PC-3 (cell line): ENCODE measurements around the gene ROCK2. TPM values are rescaled to one million over a fixed set of nuclear protein-coding genes. Genes with fewer than 3 reads are reported as not detected.

Experiments used
- ATAC-seq: fragments of 200-7000 bp; cut with Tn5 transposase; 2 replicates; pipeline ENCODE4 v1.9.1; 2020; ENCODE audit warnings: mild to moderate bottlenecking, moderate library complexity
- BruUV-seq: library from RNA; stranded (reverse); fragments of 400-500 nt; replicated peaks from 2 replicates; lab custom pipeline; 2021; lab: Mats Ljungman, UMichigan
- CTCF ChIA-PET: fragments of 300-600 bp; sonication (Branson Sonifier 250); formaldehyde crosslinking; loops from one replicate; lab custom pipeline; 2022; ENCODE audit warnings: antibody characterized with exemption; lab: Charles Lee
- POLR2A ChIA-PET: fragments of 300-600 bp; sonication (Branson Sonifier 250); formaldehyde crosslinking; loops from one replicate; lab custom pipeline; 2022; ENCODE audit warnings: antibody characterized with exemption; ENCODE audit not compliant: unreplicated experiment; lab: Charles Lee
- DNase-seq: peaks from one replicate; pipeline ENCODE4 v3.0.0-alpha.2; 2015
- H2AFZ ChIP-seq: fragments of 300-600 bp; sonication (generic); 2 replicates; pipeline ENCODE4 v1.6.0; 2016; ENCODE audit warnings: antibody characterized with exemption, low read length
- H3F3A ChIP-seq: fragments of 300-600 bp; sonication (generic); one replicate; pipeline ENCODE4 v1.6.0; 2017; ENCODE audit warnings: antibody characterized with exemption, low read length, control low read depth, mild to moderate bottlenecking; ENCODE audit not compliant: unreplicated experiment
- H3K27ac ChIP-seq: fragments of 300-600 bp; sonication (generic); 2 replicates; pipeline ENCODE4 v1.5.1; 2016; ENCODE audit warnings: mild to moderate bottlenecking, low read length
- H3K27me3 ChIP-seq: fragments of 300-600 bp; sonication (generic); 2 replicates; pipeline ENCODE4 v1.6.1; 2016; ENCODE audit warnings: low read length, mixed read lengths
- H3K36me3 ChIP-seq: fragments of 300-600 bp; sonication (generic); 2 replicates; pipeline ENCODE4 v1.6.1; 2016; ENCODE audit warnings: low read depth, mixed run types, low read length, mixed read lengths
- H3K4me1 ChIP-seq: fragments of 300-600 bp; sonication (generic); 2 replicates; pipeline ENCODE4 v1.5.1; 2016; ENCODE audit warnings: low read length; ENCODE audit not compliant: insufficient read depth
- H3K4me2 ChIP-seq: fragments of 300-600 bp; sonication (generic); 2 replicates; pipeline ENCODE4 v1.6.0; 2016; ENCODE audit warnings: low read length
- H3K4me3 ChIP-seq: fragments of 300-600 bp; sonication (generic); 2 replicates; pipeline ENCODE4 v1.5.1; 2016; ENCODE audit warnings: mild to moderate bottlenecking, low read length, mixed read lengths
- H3K79me2 ChIP-seq: fragments of 300-600 bp; sonication (generic); 2 replicates; pipeline ENCODE4 v1.6.1; 2017; ENCODE audit warnings: low read length, mixed read lengths
- H3K9ac ChIP-seq: fragments of 300-600 bp; sonication (generic); 2 replicates; pipeline ENCODE4 v1.6.0; 2016; ENCODE audit warnings: mild to moderate bottlenecking, low read length
- H3K9me2 ChIP-seq: fragments of 300-600 bp; sonication (generic); replicated peaks from 2 replicates; pipeline ENCODE4 v1.6.1; 2016; ENCODE audit warnings: mixed run types, low read length, mixed read lengths
- H3K9me3 ChIP-seq: fragments of 300-600 bp; sonication (generic); 2 replicates; pipeline ENCODE4 v1.6.1; 2016; ENCODE audit warnings: low read length, mixed read lengths
- H4K20me1 ChIP-seq: fragments of 300-600 bp; sonication (generic); 2 replicates; pipeline ENCODE4 v1.6.1; 2016; ENCODE audit warnings: low read length, mixed read lengths
- CTCF ChIP-seq: fragments of 300-600 bp; sonication (generic); conservative IDR thresholded peaks from 2 replicates; pipeline ENCODE4 v1.5.1; 2017; ENCODE audit warnings: antibody characterized with exemption, low read depth, mild to moderate bottlenecking, low read length
- EZH2 ChIP-seq: fragments of 300-600 bp; sonication (generic); IDR thresholded peaks from one replicate; pipeline ENCODE4 v1.6.1; 2017; ENCODE audit warnings: antibody characterized with exemption, mild to moderate bottlenecking, low read length; ENCODE audit not compliant: unreplicated experiment
- EZH2phosphoT487 ChIP-seq: fragments of 300-600 bp; sonication (generic); IDR thresholded peaks from 2 replicates; pipeline ENCODE4 v1.6.1; 2018; ENCODE audit warnings: mild to moderate bottlenecking, antibody characterized with exemption, low read length, borderline replicate concordance
- intact Hi-C: fragments of 100-400 bp; cut with micrococcal nuclease; formaldehyde crosslinking; loops from 2 replicates; pipeline ENCODE4 v1.9.0; 2023
- total RNA-seq: library from RNA; depleted of rRNA; stranded (reverse); fragments of >200 nt; gene quantifications from 2 replicates; pipeline ENCODE4 v1.2.3, GENCODE V29; 2014

The ROCK2 gene
- total RNA-seq, 1 experiment from 2014 or later: 35.3 TPM

DNA sequence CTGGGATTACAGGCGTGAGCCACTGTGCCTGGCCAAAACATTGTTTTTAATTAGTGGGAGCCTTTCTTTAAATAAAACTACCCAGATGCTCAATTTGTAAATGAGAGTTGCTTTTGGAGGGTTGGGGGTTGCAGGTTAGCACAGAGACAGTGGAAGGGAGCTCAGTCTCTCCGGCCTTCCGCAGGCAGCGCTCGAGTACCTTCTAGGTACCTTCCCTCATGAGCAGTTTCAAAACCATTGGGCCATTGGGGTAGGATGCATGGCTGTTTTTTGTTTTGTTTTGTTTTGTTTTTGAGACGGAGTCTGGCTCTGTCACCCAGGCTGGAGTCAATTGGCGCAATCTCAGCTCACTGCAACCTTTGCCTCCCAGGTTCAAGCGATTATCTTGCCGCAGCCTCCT is 170.2 kb downstream of the ROCK2 start:
- POLR2A ChIA-PET: no interaction called here
- intact Hi-C loops: no loop called here
- H3K4me3 ChIP-seq: no peak overlapping the region
- no peaks in the 10 kb centered on the region for H3F3A ChIP-seq
- no peak overlapping the region for H2AFZ ChIP-seq
- no peak for ATAC-seq
- H3K4me2 ChIP-seq: no peak overlapping the region
- H3K4me1 ChIP-seq: no peaks in the 10 kb centered on the region
- no peaks in the 10 kb centered on the region for H3K9me2 ChIP-seq
- no peak overlapping the region for H3K27ac ChIP-seq
- H4K20me1 ChIP-seq: no peaks in the 10 kb centered on the region
- no TSS peak for BruUV-seq
- no peaks in the 10 kb centered on the region for H3K9me3 ChIP-seq
- no peak for TF ChIP-seq CTCF
- TF ChIP-seq EZH2phosphoT487: no peak
- no peak for TF ChIP-seq EZH2
- DNase-seq: no peak
- H3K27me3 ChIP-seq: no peaks in the 10 kb centered on the region
- H3K36me3 ChIP-seq: no peaks in the 10 kb centered on the region
- CTCF ChIA-PET: no interaction called here
- H3K79me2 ChIP-seq: no peaks in the 10 kb centered on the region
- H3K9ac ChIP-seq: no peak overlapping the region

DNA sequence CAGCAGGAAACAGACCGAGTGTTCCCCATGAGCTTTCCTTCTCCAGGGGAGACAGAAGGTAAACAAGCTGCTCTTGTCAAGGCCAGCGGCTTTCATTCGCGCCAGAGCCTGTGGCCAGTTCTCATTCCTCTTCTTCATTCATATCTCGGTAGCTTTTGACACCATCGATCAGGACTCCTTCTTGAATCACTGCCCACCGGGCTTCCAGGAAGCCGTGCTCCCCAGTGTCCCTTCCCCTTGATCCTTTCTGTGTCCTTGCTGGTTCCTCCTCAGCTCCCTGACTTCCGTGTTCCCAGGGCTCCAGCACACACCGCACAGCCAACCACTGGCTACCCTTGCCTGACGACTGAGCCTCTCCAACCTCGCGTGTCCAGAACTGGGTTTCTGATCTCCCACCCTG is 175.1 kb downstream of the ROCK2 start:
- Histone ChIP-seq H3K9me3 (no peaks in the 10 kb centered on the region), H3K4me1 (no peaks in the 10 kb centered on the region), H3K9ac (no peak overlapping the region), H2AFZ (no peak overlapping the region), H3K9me2 (no peaks in the 10 kb centered on the region), H3F3A (no peaks in the 10 kb centered on the region), H3K79me2 (no peaks in the 10 kb centered on the region), H3K4me3 (no peak overlapping the region), H3K36me3 (no peaks in the 10 kb centered on the region), H3K27me3 (no peaks in the 10 kb centered on the region), H4K20me1 (no peaks in the 10 kb centered on the region), H3K27ac (no peak overlapping the region), H3K4me2 (no peak overlapping the region)
- POLR2A ChIA-PET: no interaction called here
- TF ChIP-seq EZH2 (no peak), EZH2phosphoT487 (no peak), CTCF (no peak)
- no TSS peak for BruUV-seq
- no peak for ATAC-seq
- intact Hi-C loops: no loop called here
- no peak for DNase-seq
- CTCF ChIA-PET: no interaction called here

GRCh38 chr2:11168488-11168887 is 175.9 kb downstream of the ROCK2 start:
- H2AFZ ChIP-seq: no peak overlapping the region
- no TSS peak for BruUV-seq
- no peak overlapping the region for H3K27ac ChIP-seq
- no peaks in the 10 kb centered on the region for H3F3A ChIP-seq
- H3K9me2 ChIP-seq: no peaks in the 10 kb centered on the region
- TF ChIP-seq EZH2 (no peak), EZH2phosphoT487 (no peak), CTCF (no peak)
- intact Hi-C loops: no loop called here
- H3K4me3 ChIP-seq: no peak overlapping the region
- no peak for DNase-seq
- no peak overlapping the region for H3K4me2 ChIP-seq
- H4K20me1 ChIP-seq: no peaks in the 10 kb centered on the region
- H3K9me3 ChIP-seq: no peaks in the 10 kb centered on the region
- ChIA-PET CTCF (no interaction called here), POLR2A (no interaction called here)
- no peak overlapping the region for H3K9ac ChIP-seq
- no peaks in the 10 kb centered on the region for H3K79me2 ChIP-seq
- no peaks in the 10 kb centered on the region for H3K27me3 ChIP-seq
- no peak for ATAC-seq
- H3K36me3 ChIP-seq: no peaks in the 10 kb centered on the region
- H3K4me1 ChIP-seq: no peaks in the 10 kb centered on the region
